SK-N-SH (cell line): Measurements from ENCODE around the gene IAPP. TPM values are rescaled to one million over a fixed set of nuclear protein-coding genes. Genes with fewer than 3 reads are reported as not detected.

Experiments used
- CTCF ChIA-PET: fragments of 300-600, 350-600 bp; formaldehyde crosslinking; extraction: SDS; loops from one replicate; lab custom pipeline; 2021; lab: Yijun Ruan, JAX
- POLR2A ChIA-PET: fragments of 350-600 bp; sonication (Branson Sonifier 250); formaldehyde crosslinking; extraction: SDS; loops from one replicate; lab custom pipeline; 2020; ENCODE audit warnings: antibody characterized with exemption, inconsistent platforms; lab: Yijun Ruan, JAX
- DNase-seq: peaks from one replicate; pipeline ENCODE4 v3.0.0; 2012
- H2AFZ ChIP-seq: fragments of 200-600 bp; sonication (generic); 2 replicates; pipeline ENCODE4 v1.8.1; 2016; ENCODE audit warnings: antibody characterized with exemption, mild to moderate bottlenecking, low read depth
- H3F3A ChIP-seq: fragments of 200-600 bp; sonication (generic); replicated peaks from 2 replicates; pipeline ENCODE3; 2016; ENCODE audit warnings: antibody characterized with exemption, mild to moderate bottlenecking; ENCODE audit not compliant: insufficient read depth
- H3K27ac ChIP-seq, 2 experiments: fragments of 200-500 bp in 1 of 2; fragments of 200-600 bp in 1 of 2; sonication (Bioruptor generic) in 1 of 2; sonication (generic), shearing (Covaris generic) in 1 of 2; 2 replicates each; pipeline versions ENCODE4 v1.5.1 to v1.6.1; 2014 to 2016; ENCODE audit warnings: low read depth in 2 of 2, inconsistent platforms in 1 of 2, low read length in 1 of 2, mild to moderate bottlenecking in 1 of 2, mixed read lengths in 1 of 2
- H3K27me3 ChIP-seq: fragments of 200-600 bp; sonication (generic), shearing (Covaris generic); 2 replicates; pipeline ENCODE4 v1.6.1; 2016; ENCODE audit warnings: mixed run types; ENCODE audit not compliant: insufficient read depth
- H3K36me3 ChIP-seq, 2 experiments: fragments of 200-500 bp in 1 of 2; fragments of 200-600 bp in 1 of 2; sonication (Bioruptor generic) in 1 of 2; sonication (generic) in 1 of 2; replicated peaks in 1 of 2; 2 replicates each; pipeline versions ENCODE3 to v1.5.1; 2014 to 2016; ENCODE audit warnings: low read length in 1 of 2, mild to moderate bottlenecking in 1 of 2; ENCODE audit not compliant: insufficient read depth in 2 of 2, control insufficient read depth in 1 of 2
- H3K4me1 ChIP-seq, 2 experiments: fragments of 200-500 bp in 1 of 2; fragments of 200-600 bp in 1 of 2; sonication (Bioruptor generic) in 1 of 2; sonication (generic), shearing (Covaris generic) in 1 of 2; 2 replicates each; pipeline versions ENCODE4 v1.5.1 to v1.6.1; 2014 to 2016; ENCODE audit warnings: low read depth in 1 of 2, low read length in 1 of 2, mixed run types in 1 of 2; ENCODE audit not compliant: insufficient read depth in 2 of 2, control insufficient read depth in 1 of 2
- H3K4me2 ChIP-seq: fragments of 200-600 bp; sonication (generic), shearing (Covaris generic); 2 replicates; pipeline ENCODE4 v1.6.1; 2017; ENCODE audit warnings: mixed run types
- H3K4me3 ChIP-seq, 2 experiments: fragments of 200-500 bp in 1 of 2; fragments of 200-600 bp in 1 of 2; sonication (Bioruptor generic) in 1 of 2; sonication (generic), shearing (Covaris generic) in 1 of 2; 2 replicates each; pipeline versions ENCODE4 v1.5.1 to v1.8.1; 2014 to 2016; ENCODE audit warnings: low read depth in 2 of 2, inconsistent platforms in 1 of 2, low read length in 1 of 2, mild to moderate bottlenecking in 1 of 2, mixed read lengths in 1 of 2, moderate library complexity in 1 of 2
- H3K79me2 ChIP-seq: fragments of 200-600 bp; sonication (generic); 2 replicates; pipeline ENCODE4 v1.8.1; 2017; ENCODE audit warnings: mild to moderate bottlenecking; ENCODE audit not compliant: insufficient read depth
- H3K9ac ChIP-seq: fragments of 200-600 bp; sonication (generic); 2 replicates; pipeline ENCODE4 v1.6.1; 2017; ENCODE audit warnings: mixed run types
- H3K9me2 ChIP-seq: fragments of 200-600 bp; sonication (generic); 2 replicates; pipeline ENCODE4 v1.6.1; 2017; ENCODE audit warnings: mixed run types
- H3K9me3 ChIP-seq: fragments of 200-600 bp; sonication (generic); 2 replicates; pipeline ENCODE4 v1.6.1; 2017; ENCODE audit warnings: mixed run types, mild to moderate bottlenecking, moderate library complexity
- H4K20me1 ChIP-seq: fragments of 200-600 bp; sonication (generic); 2 replicates; pipeline ENCODE4 v1.6.1; 2017; ENCODE audit warnings: mild to moderate bottlenecking, mixed run types; ENCODE audit not compliant: insufficient read depth
- CHD2 ChIP-seq: fragments of 150-350 bp; IDR thresholded peaks from 2 replicates; pipeline ENCODE4 v1.6.1; 2018; ENCODE audit warnings: low read length; ENCODE audit not compliant: partially characterized antibody
- ELF1 ChIP-seq: IDR thresholded peaks from 2 replicates; pipeline ENCODE4 v1.4.0; 2012
- EP300 ChIP-seq, 2 experiments: IDR thresholded peaks; 2 replicates each; pipeline versions ENCODE4 v1.4.0 to v1.6.1; 2012; ENCODE audit warnings: borderline replicate concordance in 1 of 2, low read depth in 1 of 2, low read length in 1 of 2
- EZH2phosphoT487 ChIP-seq: fragments of 200-600 bp; sonication (generic); IDR thresholded peaks from 2 replicates; pipeline ENCODE4 v1.6.1; 2017; ENCODE audit warnings: low read depth, mixed run types, mild to moderate bottlenecking, antibody characterized with exemption, moderate library complexity, borderline replicate concordance
- GATA2 ChIP-seq: sonication (generic); formaldehyde crosslinking; IDR thresholded peaks from 2 replicates; pipeline ENCODE4 v1.5.0; 2020; ENCODE audit warnings: mild to moderate bottlenecking, missing genetic modification reagents
- JUND ChIP-seq: IDR thresholded peaks from 2 replicates; pipeline ENCODE4 v1.4.0; 2012
- MAX ChIP-seq: IDR thresholded peaks from 2 replicates; pipeline ENCODE4 v1.4.0; 2012; ENCODE audit warnings: low read depth
- NFIC ChIP-seq: IDR thresholded peaks from 2 replicates; pipeline ENCODE4 v1.4.0; 2012; ENCODE audit warnings: borderline replicate concordance
- NRF1 ChIP-seq: IDR thresholded peaks from 2 replicates; pipeline ENCODE4 v1.6.1; 2012; ENCODE audit warnings: low read depth, mild to moderate bottlenecking, low read length
- RAD21 ChIP-seq: IDR thresholded peaks from 2 replicates; pipeline ENCODE4 v1.6.1; 2012; ENCODE audit warnings: mild to moderate bottlenecking, low read length
- RFX5 ChIP-seq: IDR thresholded peaks from 2 replicates; pipeline ENCODE4 v1.6.1; 2012; ENCODE audit warnings: mild to moderate bottlenecking, improper control_type of control experiment, low read length
- RXRA ChIP-seq: IDR thresholded peaks from 2 replicates; pipeline ENCODE4 v1.4.0; 2012; ENCODE audit warnings: low read depth, mild to moderate bottlenecking, borderline replicate concordance
- SIN3A ChIP-seq: IDR thresholded peaks from 2 replicates; pipeline ENCODE4 v1.6.1; 2012; ENCODE audit warnings: low read depth, mild to moderate bottlenecking, low read length, moderate library complexity, borderline replicate concordance
- SMC3 ChIP-seq: IDR thresholded peaks from 2 replicates; pipeline ENCODE4 v1.6.1; 2012; ENCODE audit warnings: low read depth, low read length, improper control_type of control experiment
- TCF12 ChIP-seq: IDR thresholded peaks from 2 replicates; pipeline ENCODE4 v1.4.0; 2012
- USF2 ChIP-seq: fragments of 150-350 bp; IDR thresholded peaks from 2 replicates; pipeline ENCODE4 v1.6.1; 2017; ENCODE audit warnings: antibody characterized with exemption, low read length, low read depth, borderline replicate concordance
- YY1 ChIP-seq: IDR thresholded peaks from 2 replicates; pipeline ENCODE4 v1.4.0; 2012; ENCODE audit warnings: low read depth, mild to moderate bottlenecking
- ZBTB33 ChIP-seq: IDR thresholded peaks from 2 replicates; pipeline ENCODE4 v1.4.0; 2012; ENCODE audit warnings: low read depth, borderline replicate concordance
- WGBS: methylation state at CpG from one replicate; pipeline ENCODE4 v1.1.6; 2017; ENCODE audit warnings: low lambda C conversion rate; 5-methylcytosine and 5-hydroxymethylcytosine counted together
- polyA plus RNA-seq, 3 experiments: library from polyadenylated mRNA; depleted of rRNA; stranded (reverse); fragments of >200 nt; gene quantifications; 2 replicates each; pipeline ENCODE4 v1.2.3, GENCODE V29; 2012
- TF ChIP-seq, protein P1 (sequence below): fragments of 150-350 bp; IDR thresholded peaks from 2 replicates; pipeline ENCODE4 v1.6.1; 2016; ENCODE audit warnings: mild to moderate bottlenecking, low read depth, low read length
- TF ChIP-seq, protein P2 (sequence below): IDR thresholded peaks from 2 replicates; pipeline ENCODE4; 2012
- TF ChIP-seq, protein P3 (sequence below): fragments of 200-600 bp; sonication (generic); IDR thresholded peaks from 2 replicates; pipeline ENCODE4 v1.6.1; 2017; ENCODE audit warnings: antibody characterized with exemption, mild to moderate bottlenecking, moderate library complexity

IAPP gene
- polyA plus RNA-seq, 1 of the 3 experiments (the other 2 are of a cell fraction) = not detected

GRCh38 chr12:21343636-21344035 is 29.1 kb upstream of the IAPP start:
- ChIA-PET POLR2A (no interaction called here), CTCF (interaction anchor here (1.2 kb wide), 1 partner anchor 719 kb away, joined by 3 read pairs; no protein-coding TSS in a partner anchor)
- H3K9me3 ChIP-seq = no peaks in the 10 kb centered on the region
- H4K20me1 ChIP-seq = no peaks in the 10 kb centered on the region
- no peaks in the 10 kb centered on the region for H3K27me3 ChIP-seq
- TF ChIP-seq GATA2 (CRISPR knock-in tag) (no peak), MAX (no peak), RXRA (no peak), EP300 (IDR thresholded peaks at IDR 0.05; ENCODE audit: borderline replicate concordance in 1 of 2, low read depth in 1 of 2, low read length in 1 of 2) (no peak), TCF12 (no peak), NRF1 (no peak), CHD2 (no peak)
- no peak overlapping the region for H3K4me3 ChIP-seq
- H3K4me2 ChIP-seq = no peak overlapping the region
- H3K79me2 ChIP-seq = no peaks in the 10 kb centered on the region
- no peak for DNase-seq
- no peak overlapping the region for H3K27ac ChIP-seq
- H3K4me1 ChIP-seq = no peaks in the 10 kb centered on the region
- H3K9me2 ChIP-seq = no peaks in the 10 kb centered on the region
- H3K9ac ChIP-seq = no peak overlapping the region
- H2AFZ ChIP-seq = no peak overlapping the region
- no peaks in the 10 kb centered on the region for H3K36me3 ChIP-seq
- no peaks in the 10 kb centered on the region for H3F3A ChIP-seq

DNA sequence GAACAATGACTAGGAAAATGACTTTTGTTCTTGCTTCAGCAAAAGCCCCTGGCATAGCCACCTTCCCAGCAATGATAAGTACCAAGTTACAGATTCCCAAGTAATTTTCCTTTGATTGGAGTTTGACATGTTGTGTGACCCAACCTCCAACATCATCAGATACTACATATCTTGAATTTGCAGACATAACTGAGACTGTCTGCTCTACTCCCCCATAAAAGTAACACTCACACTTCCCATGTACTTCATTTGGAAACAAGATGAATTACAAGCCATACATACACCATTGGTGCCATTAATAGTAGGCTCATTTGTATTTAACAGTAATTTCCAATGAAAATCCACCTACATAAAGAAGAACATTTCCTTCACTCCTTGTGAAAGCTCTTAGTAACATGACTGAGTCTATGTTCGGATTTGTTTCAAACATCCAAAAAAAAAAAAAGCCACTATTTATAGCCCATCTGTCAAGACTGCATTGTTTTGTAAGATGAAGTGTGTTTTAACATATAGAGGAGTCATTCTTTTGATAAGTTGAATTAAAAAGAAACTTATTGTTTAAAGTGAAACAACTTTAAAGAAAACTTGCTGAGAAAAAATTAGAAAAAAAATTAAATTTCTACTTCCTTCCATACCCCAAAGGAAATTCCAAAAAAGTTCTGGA is 26.0 kb upstream of the IAPP start:
- CTCF ChIA-PET = no interaction called here

More for the DNA sequence above, 26.0 kb upstream of the IAPP start:
- Histone ChIP-seq H3K4me2 (no peak overlapping the region), H3K9ac (no peak overlapping the region), H3K27me3 (no peaks in the 10 kb centered on the region), H3K9me2 (no peaks in the 10 kb centered on the region), H3K79me2 (no peaks in the 10 kb centered on the region), H2AFZ (no peak overlapping the region), H3K9me3 (no peaks in the 10 kb centered on the region), H3K27ac (no peak overlapping the region), H3K4me3 (no peak overlapping the region), H3K4me1 (no peaks in the 10 kb centered on the region), H4K20me1 (no peaks in the 10 kb centered on the region), H3F3A (no peaks in the 10 kb centered on the region), H3K36me3 (no peaks in the 10 kb centered on the region)
- TF ChIP-seq ELF1 (no peak), SIN3A (no peak), RAD21 (no peak), JUND (no peak), EP300 (IDR thresholded peaks at IDR 0.05; ENCODE audit: borderline replicate concordance in 1 of 2, low read depth in 1 of 2, low read length in 1 of 2) (no peak), NFIC (no peak), CHD2 (no peak), EZH2phosphoT487 (no peak), RXRA (no peak), YY1 (no peak), SMC3 (no peak), GATA2 (CRISPR knock-in tag) (no peak), USF2 (no peak), RFX5 (no peak), ZBTB33 (no peak)
- TF ChIP-seq, protein P1, sequence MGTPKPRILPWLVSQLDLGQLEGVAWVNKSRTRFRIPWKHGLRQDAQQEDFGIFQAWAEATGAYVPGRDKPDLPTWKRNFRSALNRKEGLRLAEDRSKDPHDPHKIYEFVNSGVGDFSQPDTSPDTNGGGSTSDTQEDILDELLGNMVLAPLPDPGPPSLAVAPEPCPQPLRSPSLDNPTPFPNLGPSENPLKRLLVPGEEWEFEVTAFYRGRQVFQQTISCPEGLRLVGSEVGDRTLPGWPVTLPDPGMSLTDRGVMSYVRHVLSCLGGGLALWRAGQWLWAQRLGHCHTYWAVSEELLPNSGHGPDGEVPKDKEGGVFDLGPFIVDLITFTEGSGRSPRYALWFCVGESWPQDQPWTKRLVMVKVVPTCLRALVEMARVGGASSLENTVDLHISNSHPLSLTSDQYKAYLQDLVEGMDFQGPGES = no peak
- TF ChIP-seq, protein P2, sequence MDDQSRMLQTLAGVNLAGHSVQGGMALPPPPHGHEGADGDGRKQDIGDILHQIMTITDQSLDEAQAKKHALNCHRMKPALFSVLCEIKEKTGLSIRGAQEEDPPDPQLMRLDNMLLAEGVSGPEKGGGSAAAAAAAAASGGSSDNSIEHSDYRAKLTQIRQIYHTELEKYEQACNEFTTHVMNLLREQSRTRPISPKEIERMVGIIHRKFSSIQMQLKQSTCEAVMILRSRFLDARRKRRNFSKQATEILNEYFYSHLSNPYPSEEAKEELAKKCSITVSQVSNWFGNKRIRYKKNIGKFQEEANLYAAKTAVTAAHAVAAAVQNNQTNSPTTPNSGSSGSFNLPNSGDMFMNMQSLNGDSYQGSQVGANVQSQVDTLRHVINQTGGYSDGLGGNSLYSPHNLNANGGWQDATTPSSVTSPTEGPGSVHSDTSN = no peak
- TF ChIP-seq, protein P3, sequence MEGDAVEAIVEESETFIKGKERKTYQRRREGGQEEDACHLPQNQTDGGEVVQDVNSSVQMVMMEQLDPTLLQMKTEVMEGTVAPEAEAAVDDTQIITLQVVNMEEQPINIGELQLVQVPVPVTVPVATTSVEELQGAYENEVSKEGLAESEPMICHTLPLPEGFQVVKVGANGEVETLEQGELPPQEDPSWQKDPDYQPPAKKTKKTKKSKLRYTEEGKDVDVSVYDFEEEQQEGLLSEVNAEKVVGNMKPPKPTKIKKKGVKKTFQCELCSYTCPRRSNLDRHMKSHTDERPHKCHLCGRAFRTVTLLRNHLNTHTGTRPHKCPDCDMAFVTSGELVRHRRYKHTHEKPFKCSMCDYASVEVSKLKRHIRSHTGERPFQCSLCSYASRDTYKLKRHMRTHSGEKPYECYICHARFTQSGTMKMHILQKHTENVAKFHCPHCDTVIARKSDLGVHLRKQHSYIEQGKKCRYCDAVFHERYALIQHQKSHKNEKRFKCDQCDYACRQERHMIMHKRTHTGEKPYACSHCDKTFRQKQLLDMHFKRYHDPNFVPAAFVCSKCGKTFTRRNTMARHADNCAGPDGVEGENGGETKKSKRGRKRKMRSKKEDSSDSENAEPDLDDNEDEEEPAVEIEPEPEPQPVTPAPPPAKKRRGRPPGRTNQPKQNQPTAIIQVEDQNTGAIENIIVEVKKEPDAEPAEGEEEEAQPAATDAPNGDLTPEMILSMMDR = no peak
- POLR2A ChIA-PET = no interaction called here
- 10% methylated on average over 1 of the region's 1 CpG for WGBS
- DNase-seq = no peak
